ENCODE results near the gene MGAT5.
A peak's percentile ranks its signal among the peaks of the same experiment; 100 is the strongest.

The MGAT5 gene

DNA sequence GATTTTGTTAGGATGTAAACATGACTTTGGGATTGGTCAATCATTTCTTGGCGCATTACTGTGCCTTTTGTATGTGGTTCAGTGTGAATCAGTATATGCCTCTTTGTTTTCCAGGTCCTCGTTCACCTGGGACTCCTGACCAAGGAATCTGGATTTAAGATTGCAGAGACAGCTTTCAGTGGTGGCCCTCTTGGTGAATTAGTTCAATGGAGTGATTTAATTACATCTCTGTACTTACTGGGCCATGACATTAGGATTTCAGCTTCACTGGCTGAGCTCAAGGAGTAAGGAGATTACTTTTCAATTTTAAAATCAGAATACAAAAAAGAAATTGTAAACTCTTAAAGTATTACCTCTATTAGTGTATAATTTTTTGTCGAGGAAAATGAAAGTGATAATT is 87.6 kb downstream of the MGAT5 start:
- DNase-seq = no peak

DNA sequence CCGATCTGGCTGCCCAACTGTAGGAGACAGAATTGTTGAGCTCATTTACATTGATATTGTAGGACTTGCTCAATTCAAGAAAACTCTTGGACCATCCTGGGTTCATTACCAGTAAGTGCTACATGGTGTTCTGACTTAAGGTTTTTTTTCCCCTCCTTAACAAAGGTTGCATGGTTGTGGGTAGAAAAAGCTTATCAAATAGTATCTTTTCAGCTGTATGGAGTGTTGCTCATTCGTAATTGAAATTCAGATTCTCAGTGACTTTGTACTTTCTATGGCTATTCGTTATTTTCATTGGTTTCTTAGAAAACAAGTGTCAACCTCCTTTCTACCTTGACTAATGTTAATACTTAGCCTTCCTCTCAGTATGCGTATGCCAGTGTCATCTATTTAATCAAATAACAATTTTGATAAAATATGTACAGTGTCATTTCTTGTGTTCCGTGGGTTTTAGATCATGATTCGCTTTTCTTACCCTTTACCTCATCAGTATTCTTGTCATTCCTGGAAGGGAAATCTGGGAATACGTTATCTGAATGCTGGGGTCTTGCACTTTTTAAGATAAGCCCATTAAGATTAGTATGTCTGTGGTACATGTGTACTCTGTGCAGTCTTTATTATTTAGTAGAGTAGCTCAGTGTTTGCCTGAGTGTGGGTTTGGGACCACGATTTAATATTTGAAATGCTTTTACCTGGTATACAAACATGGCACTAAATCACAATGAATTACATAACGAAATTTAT is 91.3 kb downstream of the MGAT5 start:
- no peak for DNase-seq

DNA sequence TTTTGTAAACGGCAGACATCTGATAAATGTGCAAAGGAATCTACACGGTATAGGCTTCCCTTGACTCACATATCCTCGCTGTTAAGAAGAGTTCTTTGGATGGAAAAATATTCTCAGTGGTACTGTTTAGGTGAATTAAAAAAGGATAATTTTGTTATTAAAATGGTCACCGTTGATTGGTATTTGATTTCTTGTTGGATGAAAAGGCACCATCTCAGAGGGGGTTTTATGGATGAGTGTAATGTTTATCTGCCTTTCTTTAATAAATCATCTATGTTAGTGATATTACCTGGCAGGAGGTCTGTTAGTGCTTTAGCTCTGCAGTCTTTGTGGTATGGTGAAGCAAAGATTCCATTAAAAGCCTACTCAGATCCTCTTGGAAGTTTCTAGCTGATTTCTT is 92.3 kb downstream of the MGAT5 start:
- no peak for DNase-seq

DNA sequence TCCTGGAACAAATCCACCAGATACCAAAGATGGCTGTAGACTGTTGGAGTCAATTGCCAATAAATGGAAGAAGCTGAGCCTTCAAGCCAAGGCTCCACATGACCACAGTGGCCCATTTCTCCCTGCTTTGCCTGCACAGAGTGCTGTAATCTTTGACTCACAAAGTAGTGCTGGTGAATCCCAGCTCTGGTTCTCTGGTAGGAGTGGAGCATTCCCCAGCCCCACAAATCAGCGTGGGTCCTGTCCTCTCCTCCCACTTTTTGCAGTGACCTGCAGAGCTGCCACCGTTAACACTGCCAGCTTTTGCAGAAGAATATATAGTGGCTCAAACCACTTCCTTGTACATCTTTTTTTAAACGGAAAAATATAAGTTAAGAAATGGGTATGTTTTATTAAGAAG is 93.9 kb downstream of the MGAT5 start:
- DNase-seq = no peak

DNA sequence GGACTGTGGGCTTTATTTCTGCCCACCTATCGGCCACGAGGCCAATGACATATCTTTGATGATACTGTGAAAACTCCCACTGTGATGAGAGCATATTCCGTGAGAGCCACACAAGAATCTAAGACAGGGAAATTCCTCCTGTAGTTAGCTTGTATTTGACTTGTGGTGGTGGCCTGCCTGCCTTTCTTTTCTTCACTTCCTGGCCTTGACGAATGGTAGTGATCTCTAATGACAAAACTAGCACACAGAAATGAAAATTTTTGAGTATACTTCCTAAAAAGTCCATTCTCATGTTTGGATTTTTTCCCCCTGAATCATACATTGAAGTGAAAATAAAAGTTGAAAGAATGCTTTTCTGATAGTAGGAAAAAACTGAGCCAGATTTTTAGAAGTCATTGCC is 94.4 kb downstream of the MGAT5 start:
- DNase-seq = peak; percentile 15

DNA sequence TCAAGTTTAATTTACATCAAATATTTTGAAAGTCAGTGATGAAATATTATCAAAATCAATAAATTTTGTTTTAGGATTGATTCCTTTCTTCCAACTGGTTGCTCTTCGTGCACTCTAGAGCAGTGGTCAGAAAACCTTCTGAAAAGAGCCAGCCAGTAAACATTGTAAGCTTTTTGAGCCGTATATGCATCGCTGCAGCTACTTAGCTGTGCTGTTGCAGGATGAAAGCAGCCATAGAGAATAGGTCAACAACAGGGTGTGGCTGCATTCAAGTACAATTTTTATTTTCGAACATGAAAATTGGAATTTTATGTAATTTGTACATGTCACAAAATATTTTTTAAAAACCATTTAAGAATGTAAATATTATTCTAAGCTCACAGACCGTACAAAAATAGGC is 94.9 kb downstream of the MGAT5 start:
- no peak for DNase-seq

DNA sequence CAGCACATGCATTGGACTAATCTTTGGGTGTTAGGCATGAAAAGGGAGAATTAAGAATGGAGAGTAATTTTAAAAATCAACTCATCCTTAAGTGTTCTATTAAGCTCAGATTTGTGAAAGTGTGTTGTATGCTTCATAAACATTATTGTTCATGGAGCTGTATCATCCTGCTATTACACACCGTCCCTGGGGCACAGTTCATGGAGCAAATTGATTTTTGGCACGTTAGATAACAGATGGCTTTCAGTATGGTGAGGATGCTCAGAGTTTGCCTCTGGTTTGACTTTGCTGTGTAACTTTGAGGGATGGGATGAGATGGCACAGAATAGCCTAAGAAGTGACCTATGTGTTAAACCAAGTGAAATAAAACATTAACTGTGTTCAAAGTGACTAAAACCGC is 97.1 kb downstream of the MGAT5 start:
- DNase-seq = no peak

DNA sequence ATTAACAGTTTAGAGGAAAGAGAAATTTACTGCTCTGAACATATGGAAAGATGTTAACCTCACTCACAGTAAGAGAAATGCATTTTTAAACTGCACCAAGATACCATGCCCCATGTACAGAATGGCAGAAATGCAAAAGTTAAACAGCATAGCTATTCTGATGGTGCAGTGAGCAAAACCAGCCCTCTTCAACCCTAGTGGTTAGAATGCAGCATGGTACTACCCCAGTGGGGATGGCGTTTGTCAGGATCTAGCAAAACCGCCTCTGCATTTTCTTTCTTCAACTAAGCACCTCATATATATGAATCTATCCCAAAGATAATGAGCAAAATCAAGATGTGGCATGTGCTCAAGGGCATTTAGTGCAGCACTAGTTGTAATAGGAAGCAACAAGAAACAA is 98.0 kb downstream of the MGAT5 start:
- DNase-seq = no peak

DNA sequence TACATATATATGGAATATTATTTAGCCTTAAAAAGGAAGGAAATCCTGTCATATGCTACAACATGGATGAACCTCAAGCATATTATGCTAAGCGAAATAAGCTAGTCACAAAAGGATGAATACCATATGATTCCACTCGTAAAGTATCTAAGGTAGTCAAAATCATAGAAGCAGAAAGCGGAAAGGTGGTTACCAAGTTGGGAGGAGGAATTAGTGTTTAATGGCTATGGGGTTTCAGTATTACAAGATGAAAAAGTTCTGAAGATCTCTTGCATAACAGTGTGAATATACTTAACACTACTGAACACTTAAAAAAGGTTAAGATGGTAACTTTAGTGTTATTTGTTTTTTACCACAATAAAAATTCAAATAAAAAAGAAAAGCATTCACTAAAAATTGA is 99.0 kb downstream of the MGAT5 start:
- DNase-seq = no peak

DNA sequence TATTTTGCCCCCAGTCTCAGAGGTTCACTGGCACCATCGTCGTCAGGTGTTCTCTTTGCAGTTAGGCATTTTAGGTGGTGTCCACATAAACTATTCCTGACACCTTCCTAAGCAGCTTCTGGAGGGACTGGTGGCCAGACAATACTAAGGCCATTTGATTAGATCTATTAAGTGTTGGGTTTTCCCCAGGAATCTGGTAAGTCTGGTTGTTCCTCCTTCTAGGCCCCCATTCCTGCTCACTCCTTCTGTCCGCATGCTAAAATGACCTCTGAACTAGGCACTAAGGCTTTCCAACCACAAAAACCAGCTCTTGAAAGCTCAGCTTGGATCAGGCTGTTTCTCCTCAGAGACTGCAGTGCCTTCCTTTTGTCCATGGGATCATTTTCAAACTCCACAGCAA is 100.7 kb downstream of the MGAT5 start:
- no peak for DNase-seq

DNA sequence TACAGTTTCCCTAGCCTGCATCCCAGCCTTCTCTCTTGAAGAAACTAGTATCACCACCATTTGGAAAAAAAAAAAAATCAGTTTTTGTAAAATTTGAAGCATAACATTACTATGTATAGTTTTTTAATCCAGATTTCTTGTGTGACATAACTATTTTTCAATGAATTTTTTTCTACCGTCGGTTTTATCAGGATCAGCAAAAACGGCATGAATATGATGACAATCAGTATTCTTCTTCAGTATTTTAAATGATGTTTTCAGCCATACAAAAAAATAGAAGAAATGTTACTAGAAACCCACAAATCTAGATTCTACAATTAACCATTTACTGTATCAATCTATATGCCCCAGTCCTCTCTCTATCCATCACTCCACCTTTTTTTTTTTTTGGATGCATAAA is 103.9 kb downstream of the MGAT5 start:
- DNase-seq = no peak

DNA sequence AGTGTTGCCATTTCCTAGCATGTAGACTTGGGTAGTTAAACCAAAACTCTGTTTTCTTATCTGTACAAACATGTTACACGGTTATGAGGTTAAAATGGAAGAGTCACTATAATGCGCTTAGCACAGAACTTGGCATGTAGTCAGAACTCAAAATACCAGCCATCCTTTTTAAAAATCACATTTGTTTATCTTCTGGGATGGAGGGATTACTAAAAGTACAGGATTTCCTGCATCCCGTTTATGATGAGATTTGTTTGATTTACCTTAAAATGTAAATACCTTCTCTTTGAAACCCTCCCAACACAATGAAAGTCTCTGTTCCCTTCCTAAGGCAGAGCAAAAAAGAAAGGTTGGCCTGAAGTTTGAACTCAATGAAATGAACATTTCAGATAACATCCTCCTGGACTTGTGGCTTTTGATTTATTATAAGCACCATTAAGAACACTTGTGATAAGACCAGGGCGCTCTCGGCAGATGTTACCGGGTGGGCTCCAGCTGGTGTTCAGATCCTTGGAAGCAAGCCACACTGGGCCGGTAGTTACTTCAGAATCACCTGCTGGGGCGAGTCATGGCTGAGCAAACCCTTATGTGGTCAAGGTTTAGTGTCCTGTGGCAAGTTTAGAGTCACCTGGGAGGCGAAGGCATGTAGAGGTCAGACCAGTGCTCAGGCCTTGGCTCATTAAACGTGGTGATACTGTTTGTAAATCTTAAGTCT is 105.7 kb downstream of the MGAT5 start:
- no peak for DNase-seq

DNA sequence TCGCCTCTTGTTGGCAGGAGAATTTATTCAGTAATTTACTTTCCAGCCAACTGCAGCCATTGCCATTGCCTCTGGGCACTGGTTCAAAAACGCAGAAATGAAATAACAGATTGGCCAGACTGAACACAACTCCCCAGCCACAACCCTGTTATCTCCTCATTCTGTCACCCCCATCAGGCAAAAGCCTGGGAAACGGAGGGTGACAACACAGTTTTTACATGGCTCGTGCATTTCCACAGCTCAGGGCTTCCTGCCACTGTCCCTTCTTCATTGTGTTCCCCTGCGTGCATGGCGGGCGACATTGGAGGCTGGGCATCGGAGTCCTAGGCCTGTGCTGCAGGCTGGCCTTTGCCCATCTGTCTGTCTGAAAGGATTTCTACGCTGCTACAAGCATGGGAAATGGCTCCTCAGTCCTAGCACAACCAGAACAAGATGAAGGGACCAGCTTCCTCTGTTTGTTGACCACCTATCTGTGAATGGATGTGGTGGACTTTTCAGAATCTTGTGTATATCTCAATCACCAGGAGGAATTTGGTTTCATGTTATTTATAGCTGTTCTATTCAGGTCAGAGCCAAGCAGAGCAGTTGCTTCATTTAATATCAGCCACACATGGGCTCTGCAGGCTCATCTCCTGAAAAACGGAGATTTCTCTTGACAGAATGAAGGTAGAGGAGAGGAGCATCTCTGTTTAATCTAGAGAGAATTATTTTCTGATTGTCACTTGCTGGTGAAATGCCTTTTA is 107.0 kb downstream of the MGAT5 start:
- DNase-seq = no peak

DNA sequence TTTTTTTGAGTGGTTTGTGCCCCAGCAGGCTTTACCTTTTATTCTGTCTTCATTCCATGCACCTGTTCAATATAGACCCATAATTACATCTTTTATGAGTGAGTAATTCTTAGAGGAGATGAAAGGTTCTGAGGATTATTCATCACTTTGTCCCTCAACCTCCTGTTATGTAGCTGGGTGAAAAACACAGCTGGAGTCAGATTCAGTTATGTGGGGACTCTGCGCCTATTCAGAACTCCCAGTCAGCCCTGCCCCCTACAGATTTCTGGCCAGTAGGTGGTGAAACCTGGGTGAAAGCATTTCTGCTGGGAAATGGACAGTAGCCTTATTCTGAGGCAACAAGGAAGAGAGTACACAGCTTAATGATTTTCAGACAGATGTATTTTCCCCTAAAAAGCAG is 107.8 kb downstream of the MGAT5 start:
- no peak for DNase-seq

DNA sequence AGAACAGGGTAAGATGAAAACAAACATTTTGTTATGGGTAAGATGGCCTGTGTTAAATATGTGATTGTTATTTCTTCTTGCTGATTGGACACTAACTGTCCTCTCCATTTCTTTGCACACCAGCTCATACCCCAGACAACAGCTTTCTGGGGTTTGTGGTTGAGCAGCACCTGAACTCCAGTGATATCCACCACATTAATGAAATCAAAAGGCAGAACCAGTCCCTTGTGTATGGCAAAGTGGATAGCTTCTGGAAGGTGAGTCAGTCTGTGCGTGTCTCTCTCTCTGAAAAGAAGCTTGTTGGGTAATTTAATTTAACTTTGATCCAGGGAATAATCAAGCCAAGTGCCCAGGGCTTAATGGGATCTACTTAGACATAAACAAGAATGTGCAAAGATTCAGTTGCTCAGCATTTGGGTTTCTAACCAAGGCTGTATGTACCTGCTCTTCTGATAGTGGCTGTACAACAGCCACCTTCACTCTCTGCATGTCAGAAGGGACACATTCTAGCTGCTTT is 108.3 kb downstream of the MGAT5 start:
- DNase-seq = no peak

DNA sequence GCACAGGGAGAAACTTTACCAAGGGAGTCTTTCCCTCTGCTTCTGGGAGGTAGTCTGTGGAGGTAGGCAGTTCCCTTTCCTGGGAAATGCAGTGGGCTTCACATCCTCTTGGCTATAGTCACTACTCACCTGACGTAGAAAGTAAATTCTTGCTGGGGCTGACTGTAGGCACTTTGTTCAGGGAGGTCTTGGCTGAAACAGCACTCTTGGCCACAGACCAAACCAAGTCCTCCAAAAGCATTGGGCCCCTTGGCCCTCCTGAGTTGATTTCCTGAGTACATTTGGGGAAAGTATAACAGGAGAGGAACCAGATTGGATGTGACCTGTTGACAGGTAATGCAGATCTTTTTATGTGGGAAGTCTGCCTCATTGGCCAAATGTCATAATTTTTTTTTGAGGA is 108.9 kb downstream of the MGAT5 start:
- DNase-seq = no peak

DNA sequence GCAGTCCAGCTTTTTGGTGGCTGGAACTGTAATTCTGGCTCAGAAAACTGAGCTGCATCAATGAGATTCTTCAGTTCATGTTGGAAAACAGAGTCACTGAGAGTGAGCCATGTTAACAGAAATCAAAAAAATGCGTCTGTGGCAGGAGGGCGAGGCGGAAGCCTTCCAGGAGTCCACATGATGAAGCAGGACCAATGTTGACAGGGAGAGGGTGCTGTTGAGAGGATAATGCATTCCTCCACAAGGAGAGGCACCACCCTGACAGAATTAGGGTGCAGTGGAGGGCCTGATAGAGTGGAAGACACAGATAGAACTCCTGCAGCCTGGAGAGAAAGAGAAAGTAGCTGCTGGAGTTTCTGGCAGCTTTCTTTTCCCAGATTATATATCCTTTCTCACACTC is 111.5 kb downstream of the MGAT5 start:
- DNase-seq = no peak

DNA sequence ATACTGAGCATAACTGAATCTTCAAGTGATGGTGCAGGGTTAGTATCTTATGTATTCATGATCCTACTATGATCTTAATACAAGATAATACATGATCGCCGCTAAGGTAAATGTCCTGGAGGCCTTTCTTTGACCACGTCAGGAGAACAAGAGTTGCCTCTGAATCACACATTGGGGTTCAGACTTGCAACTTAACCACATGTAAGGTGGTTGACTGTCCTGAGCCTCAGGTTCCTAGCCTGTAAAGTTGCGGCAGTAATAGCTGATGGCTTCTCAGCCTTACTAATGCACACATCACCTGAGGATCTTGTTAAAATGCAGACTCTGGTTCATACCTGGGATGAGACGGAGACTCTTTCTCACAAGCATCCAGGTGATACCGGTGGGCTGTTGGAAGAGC is 112.5 kb downstream of the MGAT5 start:
- DNase-seq = no peak

DNA sequence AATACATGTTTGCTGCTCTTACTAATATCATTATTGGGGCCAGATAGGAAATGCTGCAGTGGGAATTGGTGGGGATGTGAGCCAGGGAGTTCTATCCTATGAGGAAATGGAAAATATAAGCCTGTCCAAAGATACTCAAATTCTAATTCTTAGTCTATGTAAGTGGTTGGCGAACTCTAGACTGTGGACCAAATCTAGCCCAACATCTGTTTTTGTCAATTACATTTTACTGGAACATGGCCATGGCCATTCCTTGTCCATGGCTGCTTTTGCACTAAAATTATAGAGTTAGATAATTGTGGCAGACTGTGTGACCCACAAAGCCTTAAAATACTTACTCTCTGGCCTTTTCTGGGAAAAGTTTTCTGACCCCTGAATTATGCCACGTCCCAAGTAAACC is 113.3 kb downstream of the MGAT5 start:
- no peak for DNase-seq

DNA sequence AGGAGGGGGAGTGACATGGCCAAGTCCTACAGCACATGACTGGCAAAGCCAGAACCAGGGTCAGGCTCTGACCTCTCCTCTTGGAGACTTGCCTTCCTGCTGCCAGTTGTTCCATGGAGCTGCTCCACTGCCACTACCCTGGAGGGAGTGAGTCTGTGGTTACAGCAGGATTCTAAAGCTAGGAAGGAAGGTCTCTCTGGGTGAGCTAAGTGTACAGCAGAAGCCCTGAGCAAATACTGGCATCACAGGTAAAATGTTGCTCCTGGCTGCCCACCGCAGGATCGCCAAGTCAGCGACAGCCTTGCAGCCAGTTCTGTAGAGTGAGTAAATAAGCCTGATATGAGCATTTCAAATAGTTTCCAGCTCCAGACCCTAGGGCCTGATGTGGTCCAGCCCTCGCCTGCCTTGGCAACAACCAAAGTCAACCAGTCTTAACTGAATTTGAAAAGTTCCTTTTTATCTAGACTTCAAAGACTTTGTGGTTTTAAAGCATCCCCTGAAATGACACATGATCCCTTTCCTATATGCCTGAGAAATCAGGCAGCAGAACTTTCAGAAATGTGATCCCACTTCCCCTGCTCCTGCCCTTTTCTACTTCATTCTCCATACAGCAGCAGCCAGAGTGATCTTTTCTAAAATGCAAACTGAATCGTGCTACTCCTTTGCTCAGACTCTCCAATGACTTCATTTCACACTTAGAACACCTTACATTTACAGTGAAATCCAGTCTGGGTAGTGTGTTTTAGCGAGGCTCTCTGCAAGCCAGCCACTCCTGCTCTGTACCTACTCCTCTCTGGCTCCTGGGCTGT is 114.3 kb downstream of the MGAT5 start:
- no peak for DNase-seq

DNA sequence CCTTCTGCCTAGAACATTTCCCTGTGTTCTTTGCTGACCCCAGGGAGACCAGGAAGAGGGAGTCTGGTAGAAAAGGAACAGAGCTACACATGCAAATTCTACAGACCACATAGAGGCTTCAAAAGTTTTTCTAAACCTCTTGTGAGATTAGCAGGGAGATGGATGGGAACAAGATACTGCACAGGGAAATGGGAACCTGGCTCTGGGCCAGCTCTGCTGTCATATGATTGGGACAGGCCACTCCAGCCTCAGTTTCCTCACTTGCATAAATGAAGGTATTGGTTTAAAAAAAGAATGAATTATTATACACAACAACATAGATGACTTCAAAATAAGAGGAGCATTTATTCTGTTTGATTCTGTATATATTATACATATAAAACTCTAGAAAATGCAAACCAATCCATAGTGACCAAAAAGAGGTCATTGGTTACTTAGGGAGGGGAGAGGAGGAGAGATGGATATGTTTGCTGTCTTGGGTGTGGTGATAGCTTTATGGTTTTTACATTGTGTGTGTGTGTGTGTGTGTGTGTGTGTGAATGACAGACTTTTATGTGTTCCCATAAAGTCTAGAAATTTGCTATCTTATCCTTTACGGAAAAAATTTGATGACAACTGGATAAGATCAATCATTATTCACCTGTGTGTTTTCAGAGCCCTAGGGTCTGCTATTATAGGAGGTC is 115.5 kb downstream of the MGAT5 start:
- DNase-seq = no peak

DNA sequence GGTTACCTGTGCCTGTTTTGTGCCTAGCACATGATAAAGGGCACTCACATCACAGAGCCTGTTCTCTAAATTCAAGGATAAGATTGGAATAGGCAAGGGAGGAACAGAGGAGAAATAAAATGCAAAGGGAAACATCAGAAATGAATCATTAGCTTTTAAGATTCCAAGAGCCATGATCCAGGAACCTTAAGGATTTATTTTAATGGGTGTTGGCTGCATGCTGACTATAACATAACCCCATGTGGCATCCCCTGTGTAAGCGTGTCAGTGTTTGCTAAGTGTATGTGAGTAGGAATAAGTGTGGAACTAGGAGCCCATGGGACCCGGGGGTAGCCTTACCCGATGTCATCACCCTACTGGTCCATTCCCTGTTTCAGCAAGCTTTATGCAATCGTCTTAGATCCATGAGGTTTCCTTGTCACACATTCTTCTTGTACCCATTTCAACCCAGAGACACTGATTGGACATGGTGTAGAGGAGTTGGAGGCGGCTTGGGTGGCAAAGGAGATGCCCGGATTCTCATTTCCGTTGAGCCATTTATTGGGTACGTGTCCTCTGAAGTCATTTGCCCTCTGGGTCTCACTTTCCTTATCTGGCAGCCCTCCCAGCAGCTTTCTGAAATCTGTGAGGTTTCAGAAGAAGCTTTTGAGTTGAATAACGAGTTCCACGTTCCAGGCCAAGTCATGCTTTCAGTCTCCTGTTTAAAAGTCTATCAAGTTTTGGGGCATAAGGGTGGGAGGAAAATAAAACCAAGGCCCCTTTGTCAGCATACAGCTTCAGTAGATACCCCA is 117.0 kb downstream of the MGAT5 start:
- DNase-seq = no peak

All from CD4-positive, alpha-beta T cell treated with Interleukin-17A for 1 hour (primary cell).